SK-N-SH treated with all-trans-retinoic acid at 6 μM for 48 hours (cell line): ENCODE results near the gene DDX28.

ENCODE experiments used
- ATAC-seq: fragments of 200-7000 bp; cut with Tn5 transposase; 3 replicates; pipeline ENCODE4 v1.9.1; 2020; ENCODE audit warnings: mild to moderate bottlenecking, moderate library complexity
- ARNTL ChIP-seq: fragments of 450-650 bp; formaldehyde crosslinking; IDR thresholded peaks from 2 replicates; pipeline ENCODE4 v1.5.0; 2020; ENCODE audit warnings: low read depth, mild to moderate bottlenecking, moderate library complexity, borderline replicate concordance
- BACH2 ChIP-seq: fragments of 250-450 bp; sonication (Bioruptor Pico); IDR thresholded peaks from 2 replicates; pipeline ENCODE4 v1.9.0; 2021; ENCODE audit warnings: mild to moderate bottlenecking, borderline replicate concordance
- CREB5 ChIP-seq: fragments of 250-450 bp; sonication (Bioruptor Pico); IDR thresholded peaks from 2 replicates; pipeline ENCODE4 v1.5.1; 2020; ENCODE audit warnings: low read depth, mild to moderate bottlenecking, moderate library complexity
- CSDC2 ChIP-seq: fragments of 250-450 bp; sonication (Bioruptor Pico); IDR thresholded peaks from 2 replicates; pipeline ENCODE4 v1.5.0; 2020; ENCODE audit warnings: mild to moderate bottlenecking, moderate library complexity
- CSRNP3 ChIP-seq: fragments of 250-450 bp; sonication (Bioruptor Pico); IDR thresholded peaks from 2 replicates; pipeline ENCODE4 v1.5.1; 2021; ENCODE audit warnings: mild to moderate bottlenecking, moderate library complexity
- ESRRG ChIP-seq: fragments of 250-450 bp; sonication (Bioruptor Pico); IDR thresholded peaks from 2 replicates; pipeline ENCODE4 v1.6.1; 2021; ENCODE audit warnings: mild to moderate bottlenecking
- GLIS3 ChIP-seq: fragments of 250-450 bp; sonication (Bioruptor Pico); IDR thresholded peaks from 2 replicates; pipeline ENCODE4 v1.5.0; 2020; ENCODE audit warnings: mild to moderate bottlenecking, moderate library complexity
- ISL1 ChIP-seq: fragments of 250-450 bp; sonication (Bioruptor Pico); IDR thresholded peaks from 2 replicates; pipeline ENCODE4 v2.1.2; 2022; ENCODE audit warnings: mild to moderate bottlenecking, moderate library complexity
- OSR1 ChIP-seq: fragments of 250-450 bp; sonication (Bioruptor Pico); IDR thresholded peaks from 2 replicates; pipeline ENCODE4 v1.8.0; 2022; ENCODE audit warnings: moderate library complexity, mild to moderate bottlenecking, inconsistent platforms
- PATZ1 ChIP-seq: fragments of 250-450 bp; sonication (Bioruptor Pico); IDR thresholded peaks from 2 replicates; pipeline ENCODE4 v1.8.0; 2020; ENCODE audit warnings: mild to moderate bottlenecking, moderate library complexity, borderline replicate concordance
- POU6F1 ChIP-seq: fragments of 250-450 bp; sonication (Bioruptor Pico); IDR thresholded peaks from 2 replicates; pipeline ENCODE4 v1.8.0; 2021; ENCODE audit warnings: low read depth, mild to moderate bottlenecking, moderate library complexity, borderline replicate concordance
- PPARA ChIP-seq: fragments of 250-450 bp; sonication (Bioruptor Pico); IDR thresholded peaks from 2 replicates; pipeline ENCODE4 v1.5.0; 2020; ENCODE audit warnings: mild to moderate bottlenecking, borderline replicate concordance
- RARB ChIP-seq: fragments of 250-450 bp; sonication (Bioruptor Pico); IDR thresholded peaks from 2 replicates; pipeline ENCODE4 v1.8.0; 2021; ENCODE audit warnings: mild to moderate bottlenecking, moderate library complexity
- SNAI2 ChIP-seq: fragments of 250-450 bp; sonication (Bioruptor Pico); IDR thresholded peaks from 2 replicates; pipeline ENCODE4 v1.5.0; 2020; ENCODE audit warnings: mild to moderate bottlenecking, moderate library complexity
- TCF4 ChIP-seq: fragments of 250-450 bp; sonication (Bioruptor Pico); IDR thresholded peaks from 2 replicates; pipeline ENCODE4 v1.8.0; 2021; ENCODE audit warnings: mild to moderate bottlenecking, moderate library complexity, borderline replicate concordance
- TOX ChIP-seq: fragments of 250-450 bp; sonication (Bioruptor Pico); IDR thresholded peaks from 2 replicates; pipeline ENCODE4 v1.8.0; 2021; ENCODE audit warnings: mild to moderate bottlenecking, moderate library complexity, borderline replicate concordance
- TSHZ2 ChIP-seq: fragments of 250-450 bp; sonication (Bioruptor Pico); IDR thresholded peaks from 2 replicates; pipeline ENCODE4 v1.5.0; 2020; ENCODE audit warnings: mild to moderate bottlenecking, moderate library complexity
- ZC3H10 ChIP-seq: fragments of 250-450 bp; sonication (Bioruptor Pico); IDR thresholded peaks from 2 replicates; pipeline ENCODE4 v1.5.1; 2021; ENCODE audit warnings: mild to moderate bottlenecking, moderate library complexity
- ZFP30 ChIP-seq: fragments of 450-650 bp; formaldehyde crosslinking; IDR thresholded peaks from 2 replicates; pipeline ENCODE4 v1.5.0; 2022; ENCODE audit warnings: mild to moderate bottlenecking, moderate library complexity
- ZNF565 ChIP-seq: fragments of 450-650 bp; formaldehyde crosslinking; conservative IDR thresholded peaks from 2 replicates; pipeline ENCODE4 v1.5.0; 2020; ENCODE audit warnings: low read depth, mild to moderate bottlenecking, moderate library complexity

DDX28 gene

GRCh38 chr16:67989322-67990017, 33.6 kb downstream of the DDX28 start:
- no peak for TF ChIP-seq CSDC2
- TF ChIP-seq SNAI2 (CRISPR knock-in tag): no peak
- no peak for TF ChIP-seq ZFP30
- TF ChIP-seq RARB (CRISPR knock-in tag): no peak
- no peak for TF ChIP-seq TOX
- no peak for TF ChIP-seq BACH2
- TF ChIP-seq ISL1 (CRISPR knock-in tag): no peak
- no peak for ATAC-seq

- TF ChIP-seq RARB (CRISPR knock-in tag) (no peak), ESRRG (no peak)
- no peak for ATAC-seq
Measured at GRCh38 chr16:67988675-67989074, 34.4 kb downstream of the DDX28 start.

GRCh38 chr16:67987460-67988160, 35.4 kb downstream of the DDX28 start:
- TF ChIP-seq CREB5 (CRISPR knock-in tag) (no peak), POU6F1 (CRISPR knock-in tag) (no peak), OSR1 (CRISPR knock-in tag) (no peak), CSRNP3 (CRISPR knock-in tag) (no peak), ZC3H10 (no peak), TOX (no peak), SNAI2 (CRISPR knock-in tag) (no peak), TCF4 (CRISPR knock-in tag) (no peak), ZNF565 (no peak), PATZ1 (CRISPR knock-in tag) (no peak), TSHZ2 (CRISPR knock-in tag) (no peak), RARB (CRISPR knock-in tag) (no peak)
- no peak for ATAC-seq

- ATAC-seq: no peak
- TF ChIP-seq GLIS3 (CRISPR knock-in tag): no peak
- TF ChIP-seq PPARA (CRISPR knock-in tag): no peak
- no peak for TF ChIP-seq TOX
- TF ChIP-seq SNAI2 (CRISPR knock-in tag): no peak
- no peak for TF ChIP-seq POU6F1 (CRISPR knock-in tag)
- no peak for TF ChIP-seq TSHZ2 (CRISPR knock-in tag)
- no peak for TF ChIP-seq ZNF565
- TF ChIP-seq ARNTL (CRISPR knock-in tag): no peak
- TF ChIP-seq TCF4 (CRISPR knock-in tag): no peak
- TF ChIP-seq RARB (CRISPR knock-in tag): no peak
Measured at GRCh38 chr16:67986949-67987348, 36.1 kb downstream of the DDX28 start.
